ENCODE data around the gene HIBADH. TPM values are rescaled to one million over a fixed set of nuclear protein-coding genes. Genes with fewer than 3 reads are reported as not detected.

HIBADH gene
- total and polyA plus RNA-seq, 2 of the 4 experiments (the other 2 are of a cell fraction), result 36.6 to 52.5 TPM

DNA sequence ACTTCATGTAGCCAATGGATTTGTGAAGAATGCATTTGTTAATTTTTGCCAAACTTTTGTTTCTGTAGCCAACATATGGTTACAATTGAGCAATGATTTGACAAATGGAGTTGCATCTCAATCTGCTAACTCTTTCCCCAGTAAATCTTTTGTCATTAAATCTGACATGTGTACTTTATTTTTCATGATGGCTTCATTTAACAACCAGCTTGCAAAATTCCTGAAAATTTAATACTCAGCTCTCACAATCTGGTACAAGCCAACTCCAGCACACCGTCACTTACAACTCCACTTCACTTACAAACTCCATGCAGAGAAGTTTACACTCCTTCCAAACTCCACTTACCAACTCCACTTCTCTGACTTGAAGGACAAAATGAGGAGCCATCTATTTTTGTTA, 26.5 kb upstream of the HIBADH start:
- DNase-seq, result no peak
- ATAC-seq (ENCODE audit: low read depth), result no peak
- no peak for TF ChIP-seq BHLHE40 (IDR thresholded peaks at IDR 0.05; ENCODE audit: low read depth, low read length)
- no peak for TF ChIP-seq RFX5 (IDR thresholded peaks at IDR 0.05; ENCODE audit: low read depth, low read length)
- TF ChIP-seq, protein P1, sequence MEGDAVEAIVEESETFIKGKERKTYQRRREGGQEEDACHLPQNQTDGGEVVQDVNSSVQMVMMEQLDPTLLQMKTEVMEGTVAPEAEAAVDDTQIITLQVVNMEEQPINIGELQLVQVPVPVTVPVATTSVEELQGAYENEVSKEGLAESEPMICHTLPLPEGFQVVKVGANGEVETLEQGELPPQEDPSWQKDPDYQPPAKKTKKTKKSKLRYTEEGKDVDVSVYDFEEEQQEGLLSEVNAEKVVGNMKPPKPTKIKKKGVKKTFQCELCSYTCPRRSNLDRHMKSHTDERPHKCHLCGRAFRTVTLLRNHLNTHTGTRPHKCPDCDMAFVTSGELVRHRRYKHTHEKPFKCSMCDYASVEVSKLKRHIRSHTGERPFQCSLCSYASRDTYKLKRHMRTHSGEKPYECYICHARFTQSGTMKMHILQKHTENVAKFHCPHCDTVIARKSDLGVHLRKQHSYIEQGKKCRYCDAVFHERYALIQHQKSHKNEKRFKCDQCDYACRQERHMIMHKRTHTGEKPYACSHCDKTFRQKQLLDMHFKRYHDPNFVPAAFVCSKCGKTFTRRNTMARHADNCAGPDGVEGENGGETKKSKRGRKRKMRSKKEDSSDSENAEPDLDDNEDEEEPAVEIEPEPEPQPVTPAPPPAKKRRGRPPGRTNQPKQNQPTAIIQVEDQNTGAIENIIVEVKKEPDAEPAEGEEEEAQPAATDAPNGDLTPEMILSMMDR (conservative IDR thresholded peaks at IDR 0.05; ENCODE audit: low read depth, low read length), result no peak
- no peak for TF ChIP-seq CHD1 (IDR thresholded peaks at IDR 0.05; ENCODE audit: low read depth, low read length)
- TF ChIP-seq, protein P2, sequence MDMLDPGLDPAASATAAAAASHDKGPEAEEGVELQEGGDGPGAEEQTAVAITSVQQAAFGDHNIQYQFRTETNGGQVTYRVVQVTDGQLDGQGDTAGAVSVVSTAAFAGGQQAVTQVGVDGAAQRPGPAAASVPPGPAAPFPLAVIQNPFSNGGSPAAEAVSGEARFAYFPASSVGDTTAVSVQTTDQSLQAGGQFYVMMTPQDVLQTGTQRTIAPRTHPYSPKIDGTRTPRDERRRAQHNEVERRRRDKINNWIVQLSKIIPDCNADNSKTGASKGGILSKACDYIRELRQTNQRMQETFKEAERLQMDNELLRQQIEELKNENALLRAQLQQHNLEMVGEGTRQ (IDR thresholded peaks at IDR 0.05; ENCODE audit: low read depth, low read length), result no peak
- no peak for TF ChIP-seq POLR2A (IDR thresholded peaks at IDR 0.05; ENCODE audit: low read depth, low read length)
- TF ChIP-seq SMC3 (IDR thresholded peaks at IDR 0.05; ENCODE audit: low read depth, low read length), result no peak
- no peak for TF ChIP-seq CEBPB (IDR thresholded peaks at IDR 0.05; ENCODE audit: low read depth, low read length)
- TF ChIP-seq MAFK (IDR thresholded peaks at IDR 0.05; ENCODE audit: low read depth, low read length), result no peak
- TF ChIP-seq NFE2L2 (IDR thresholded peaks at IDR 0.05; ENCODE audit: low read depth, low read length), result no peak
- no peak for TF ChIP-seq MAZ (IDR thresholded peaks at IDR 0.05; ENCODE audit: borderline replicate concordance, low read depth, low read length)
- no peak for TF ChIP-seq ELK1 (IDR thresholded peaks at IDR 0.05; ENCODE audit: borderline replicate concordance, low read depth, low read length)
- TF ChIP-seq MXI1 (IDR thresholded peaks at IDR 0.05; ENCODE audit: borderline replicate concordance, low read depth, low read length), result no peak
- TF ChIP-seq RCOR1 (IDR thresholded peaks at IDR 0.05; ENCODE audit: insufficient replicate concordance, low read length), result no peak
- no peak for TF ChIP-seq FOS (IDR thresholded peaks at IDR 0.05; ENCODE audit: low read depth, low read length)
- TF ChIP-seq RAD21 (IDR thresholded peaks at IDR 0.05; ENCODE audit: low read length), result no peak
- Histone ChIP-seq H3K9me1 (ENCODE audit: insufficient read depth, low read length) (no peaks in the 10 kb centered on the region), H3K56ac (ENCODE audit: extremely low read depth, insufficient read depth, low read length) (no peak overlapping the region), H3K79me1 (ENCODE audit: low read depth in 1 of 2, low read length in 2 of 2) (no peaks in the 10 kb centered on the region), H4K20me1 (ENCODE audit: insufficient read depth, low read length) (no peaks in the 10 kb centered on the region), H4K8ac (ENCODE audit: low read depth in 2 of 2, low read length in 2 of 2) (no peak overlapping the region), H2BK120ac (ENCODE audit: low read depth, low read length) (no peak overlapping the region), H2BK15ac (ENCODE audit: low read depth, low read length) (no peak overlapping the region), H3K4me1 (ENCODE audit: control insufficient read depth, insufficient read depth, low read length) (0 out of 2 replicates have a peak, but pooled peaks cover 2% of the 10 kb centered on the region), H3K27me3 (ENCODE audit: control insufficient read depth, insufficient read depth, low read length) (no peaks in the 10 kb centered on the region), H4K91ac (ENCODE audit: insufficient read depth, low read depth, low read length) (no peak overlapping the region), H3K27ac (ENCODE audit: insufficient read depth, low read length) (no peak overlapping the region), H3K18ac (ENCODE audit: low read depth, low read length) (no peak overlapping the region), H3K36me3 (ENCODE audit: control insufficient read depth, insufficient read depth, low read length) (no peaks in the 10 kb centered on the region), H4K5ac (ENCODE audit: low read depth, low read length) (no peak overlapping the region), H3K4me2 (ENCODE audit: low read depth, low read length) (no peak overlapping the region), H2BK20ac (ENCODE audit: low read depth, low read length) (no peak overlapping the region), H3K4ac (ENCODE audit: low read depth, low read length) (no peak overlapping the region), H2AK9ac (replicated peaks; ENCODE audit: low read depth, low read length, poor library complexity) (no peak overlapping the region), H3K14ac (replicated peaks; ENCODE audit: low read depth, low read length) (no peak overlapping the region), H2BK5ac (ENCODE audit: low read depth, low read length, poor library complexity, severe bottlenecking) (no peak overlapping the region), H3K23ac (ENCODE audit: low read depth, low read length) (no peak overlapping the region), H3K4me3 (ENCODE audit: insufficient read depth, low read depth, low read length) (no peak overlapping the region), H2AK5ac (ENCODE audit: low read depth, low read length) (no peak overlapping the region), H2AFZ (replicated peaks; ENCODE audit: low read length, poor library complexity) (no peak overlapping the region), H3K9me3 (ENCODE audit: control insufficient read depth, insufficient read depth, low read length) (no peaks in the 10 kb centered on the region), H3K9ac (ENCODE audit: low read depth, low read length) (no peak overlapping the region)
- ChIA-PET CTCF (interaction anchor here (1.0 kb wide), 1 partner anchor 85 kb away, joined by 3 read pairs; no protein-coding TSS in a partner anchor), POLR2A (ENCODE audit: unreplicated experiment) (no interaction called here)
- in situ Hi-C loops (cut with MboI; ENCODE audit: low sequenced_read_pairs) (no loop called here), intact Hi-C loops (cut with micrococcal nuclease) (loop anchor here (1.0 to 5.0 kb wide), 3 partner anchors 33 to 330 kb away; no protein-coding TSS in a partner anchor), dilution Hi-C loops (cut with HindIII; ENCODE audit: low sequenced_read_pairs, unreplicated experiment) (no loop called here)
- 100% methylated on average over 1 of the region's 1 CpG; no CpG with 5 or more reads in 1 of the 2 experiments for WGBS, 2 experiments (ENCODE audit: extremely low coverage in 2 of 2, insufficient read length in 1 of 2)
- no TSS peak for BruUV-seq (replicated peaks)

All from IMR-90 (cell line).